GM19238 (cell line): ENCODE results near the gene ZBTB7C.

Experiments
- DNase-seq: peaks from one replicate; pipeline ENCODE4 v3.0.0; 2011; ENCODE audit warnings: low spot score; ENCODE audit not compliant: insufficient read length

Gene ZBTB7C

DNA sequence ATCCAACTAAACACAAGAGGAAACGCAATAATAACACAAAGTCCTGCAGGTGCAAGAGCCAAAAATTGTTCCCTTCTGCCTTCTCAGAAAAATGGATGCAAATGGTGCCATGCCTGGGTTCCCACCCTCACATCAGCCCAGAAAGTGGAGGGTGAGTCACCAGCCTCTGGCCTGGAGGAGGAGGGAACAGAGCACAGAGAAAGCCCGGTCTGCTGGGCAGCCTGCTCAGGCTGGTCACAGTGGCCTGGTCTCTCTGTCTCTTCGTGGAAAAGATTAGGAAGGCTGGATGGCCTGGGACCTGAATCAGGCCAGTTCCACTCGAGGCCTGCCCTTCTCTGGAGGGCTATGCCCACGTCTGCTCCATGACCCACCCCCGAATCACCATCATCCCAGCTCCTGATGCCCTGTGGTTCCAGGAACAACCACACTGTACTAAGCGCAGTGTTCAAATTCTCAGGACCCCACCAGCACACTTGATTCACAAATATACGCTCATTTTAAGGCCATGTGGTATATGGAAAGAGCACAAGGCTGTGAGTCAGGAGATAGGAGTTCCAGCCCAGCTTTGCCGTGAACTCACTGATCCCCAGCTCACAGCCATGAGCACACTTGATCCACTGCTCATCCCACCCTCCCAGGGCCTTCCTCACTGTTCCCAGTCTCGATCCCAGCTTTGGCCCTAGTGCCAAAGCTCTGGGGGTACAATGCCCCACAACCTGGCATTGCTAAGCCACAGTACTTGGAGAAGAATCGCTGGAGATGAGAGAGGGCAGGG is 82.1 kb downstream of the ZBTB7C start:
- DNase-seq: no peak

DNA sequence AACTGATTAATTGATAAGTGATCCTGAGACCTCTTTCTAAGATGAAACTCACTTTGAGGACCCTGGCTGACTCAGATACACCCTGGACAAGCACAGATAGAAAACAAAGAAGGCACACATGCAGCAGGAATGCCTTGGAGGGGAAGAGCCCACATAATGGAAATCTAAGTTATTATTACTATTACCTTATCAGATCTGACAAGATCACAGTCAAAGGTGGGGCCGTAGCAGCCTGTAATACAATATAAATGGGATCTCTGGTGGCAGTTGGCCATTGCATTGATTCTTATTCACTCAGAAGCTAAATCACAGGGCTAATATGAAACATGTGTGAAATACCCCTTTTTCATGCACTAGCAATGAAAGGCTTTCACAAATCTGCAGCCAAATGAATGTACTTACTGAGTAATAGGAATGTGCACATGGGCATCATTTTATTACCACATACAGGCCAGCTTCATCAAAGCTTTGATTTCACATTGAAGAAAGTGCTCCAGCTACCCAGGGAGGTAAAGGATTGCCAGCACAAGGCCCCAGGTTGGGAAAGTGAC is 84.0 kb downstream of the ZBTB7C start:
- DNase-seq: no peak

DNA sequence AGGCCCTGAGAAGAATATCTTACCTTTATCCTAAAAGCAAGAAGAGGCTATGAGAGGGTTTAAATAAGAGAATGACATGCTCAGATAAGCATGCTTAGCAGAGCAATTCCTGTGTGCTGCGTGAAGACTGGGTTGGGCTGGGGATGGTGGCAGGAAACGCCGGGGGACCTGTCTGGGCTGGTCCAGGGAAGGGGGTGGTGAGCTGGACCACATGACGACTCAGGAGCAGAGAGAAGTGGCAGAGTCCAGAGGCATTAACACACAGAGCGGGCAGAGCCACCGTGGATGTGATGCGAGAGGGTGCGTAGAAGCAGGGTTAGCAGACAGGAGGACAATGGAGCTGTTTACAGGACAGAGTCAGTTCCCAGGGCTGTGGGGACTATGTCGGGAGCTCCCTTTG is 84.5 kb downstream of the ZBTB7C start:
- DNase-seq: no peak

DNA sequence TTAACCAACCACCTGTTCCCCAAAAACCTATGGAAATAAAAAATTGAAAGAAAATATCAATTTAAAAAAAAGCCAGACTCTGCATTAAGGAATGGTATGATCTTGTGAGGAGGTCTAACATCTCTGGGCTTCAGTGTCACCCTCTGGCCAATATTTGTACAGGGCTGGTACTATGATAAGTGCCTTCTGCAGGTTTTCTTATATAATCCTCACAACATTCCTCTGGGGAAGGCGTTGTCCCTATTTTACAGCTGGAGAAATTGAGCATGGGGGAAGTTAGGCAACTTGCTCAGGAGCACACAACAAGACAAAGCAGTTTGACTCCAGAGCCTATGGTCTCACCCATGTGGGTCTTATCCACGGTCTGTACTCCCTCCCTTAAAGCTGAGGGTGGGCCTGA is 86.0 kb downstream of the ZBTB7C start:
- no peak for DNase-seq

DNA sequence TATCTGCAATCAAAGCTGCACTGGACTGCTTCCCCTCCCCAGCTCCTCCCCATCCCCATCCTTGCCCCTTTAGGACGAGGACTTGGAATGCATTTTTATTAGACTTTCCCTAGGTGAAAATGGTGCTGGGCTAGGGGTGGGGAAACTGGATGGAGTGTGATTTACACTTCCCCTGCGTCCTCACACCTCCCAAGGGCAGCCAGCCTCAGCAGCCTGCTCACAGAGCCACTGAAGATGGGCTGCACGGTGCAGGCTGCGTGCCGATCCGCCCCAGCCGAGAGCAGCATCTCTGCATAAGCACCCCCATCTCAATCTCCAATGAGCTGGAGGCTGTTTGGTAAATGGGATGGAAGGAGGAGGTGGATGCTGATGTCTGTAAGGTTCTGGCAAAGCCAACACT is 87.6 kb downstream of the ZBTB7C start:
- DNase-seq: no peak

DNA sequence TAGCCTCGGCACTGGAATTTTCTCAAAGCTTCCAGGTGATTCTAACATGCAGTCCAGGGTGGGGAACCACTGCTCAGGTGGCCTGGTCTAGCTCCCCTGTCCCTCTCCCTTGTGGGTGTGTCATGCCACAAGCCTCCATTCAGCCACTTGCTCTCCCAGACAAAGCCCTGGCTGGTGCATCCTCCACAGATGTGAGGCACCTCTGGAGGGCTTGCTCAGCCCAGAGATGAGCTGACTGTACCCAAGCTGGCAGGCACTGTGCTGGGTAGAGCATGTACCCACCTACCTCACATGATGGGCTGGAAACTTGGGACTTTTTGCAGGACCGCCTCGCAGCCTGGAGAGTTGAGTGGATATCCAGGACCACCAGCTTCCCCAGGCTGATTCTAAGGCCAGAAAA is 88.1 kb downstream of the ZBTB7C start:
- DNase-seq: no peak

DNA sequence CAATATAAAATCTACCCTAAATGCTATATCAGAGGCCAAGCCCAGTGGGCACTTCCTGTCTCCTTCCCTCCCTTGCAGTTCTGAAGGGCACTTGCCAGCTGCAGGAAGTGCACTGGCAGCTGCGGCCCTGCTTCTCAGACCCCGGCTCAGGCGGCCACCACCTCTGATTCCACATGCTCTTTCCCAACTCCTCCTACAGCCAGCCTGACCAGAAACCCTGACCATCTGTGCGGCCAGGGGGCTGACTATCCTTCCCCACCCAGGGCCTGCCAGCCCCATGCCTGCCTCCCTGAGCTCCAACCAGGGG is 88.6 kb downstream of the ZBTB7C start:
- no peak for DNase-seq

DNA sequence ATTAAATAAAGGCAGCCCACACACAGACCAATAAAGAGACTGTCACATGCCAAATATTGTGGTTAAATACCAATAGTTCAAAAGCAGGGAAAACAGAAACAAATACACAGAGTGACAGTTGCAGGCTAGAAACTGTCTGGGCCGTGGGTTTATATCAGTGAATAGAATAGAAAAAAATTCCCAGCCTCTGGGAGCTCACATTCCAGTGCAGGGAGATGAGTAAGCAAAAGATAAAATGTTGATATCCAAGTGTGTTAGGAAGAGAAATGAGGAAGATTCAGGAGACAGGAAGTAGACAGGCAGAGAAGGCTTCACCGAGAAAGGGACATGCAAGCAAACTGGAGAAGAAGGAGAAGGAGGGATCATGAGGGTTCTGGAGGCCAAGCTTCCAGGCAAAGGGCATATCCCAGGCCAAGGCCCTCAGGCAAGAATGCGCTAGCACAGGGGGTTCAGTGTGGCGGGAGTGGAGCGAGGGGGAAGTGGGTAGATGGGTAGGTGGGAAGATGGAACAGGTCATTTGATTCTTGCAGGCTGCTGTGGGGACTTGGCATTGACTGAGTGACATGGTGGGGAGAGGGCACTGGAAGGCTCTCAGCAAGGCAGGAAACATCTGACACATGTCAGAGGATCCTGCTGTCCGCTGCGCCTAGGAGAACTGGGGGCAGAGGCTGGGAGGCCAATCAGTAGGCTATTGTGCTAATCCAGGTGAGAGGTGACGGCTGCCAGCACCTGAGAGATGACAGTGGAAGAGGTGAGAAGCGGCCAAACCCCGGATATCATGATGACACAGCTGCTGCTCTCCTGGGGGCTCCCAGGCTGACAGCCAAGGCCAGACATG is 89.2 kb downstream of the ZBTB7C start:
- no peak for DNase-seq

DNA sequence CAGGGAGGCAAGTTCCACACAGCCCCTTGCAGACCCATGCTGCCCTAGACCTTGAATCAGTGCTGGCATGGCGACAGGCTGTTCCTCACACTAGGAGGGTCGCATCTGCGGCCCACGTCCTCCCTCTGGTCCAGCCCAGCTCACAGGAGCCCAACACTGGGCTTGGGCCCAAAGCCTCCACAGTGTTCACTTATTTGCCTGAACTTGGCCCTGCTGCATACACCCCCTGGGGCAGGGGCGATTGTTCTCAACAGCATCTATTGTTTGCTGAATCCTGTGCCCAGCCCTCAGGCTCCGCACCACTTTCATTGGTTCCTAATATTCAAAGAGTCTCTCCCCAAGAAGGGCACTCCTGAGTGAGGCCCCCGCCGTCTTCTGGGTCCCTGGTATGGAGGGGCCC is 90.7 kb downstream of the ZBTB7C start:
- no peak for DNase-seq

DNA sequence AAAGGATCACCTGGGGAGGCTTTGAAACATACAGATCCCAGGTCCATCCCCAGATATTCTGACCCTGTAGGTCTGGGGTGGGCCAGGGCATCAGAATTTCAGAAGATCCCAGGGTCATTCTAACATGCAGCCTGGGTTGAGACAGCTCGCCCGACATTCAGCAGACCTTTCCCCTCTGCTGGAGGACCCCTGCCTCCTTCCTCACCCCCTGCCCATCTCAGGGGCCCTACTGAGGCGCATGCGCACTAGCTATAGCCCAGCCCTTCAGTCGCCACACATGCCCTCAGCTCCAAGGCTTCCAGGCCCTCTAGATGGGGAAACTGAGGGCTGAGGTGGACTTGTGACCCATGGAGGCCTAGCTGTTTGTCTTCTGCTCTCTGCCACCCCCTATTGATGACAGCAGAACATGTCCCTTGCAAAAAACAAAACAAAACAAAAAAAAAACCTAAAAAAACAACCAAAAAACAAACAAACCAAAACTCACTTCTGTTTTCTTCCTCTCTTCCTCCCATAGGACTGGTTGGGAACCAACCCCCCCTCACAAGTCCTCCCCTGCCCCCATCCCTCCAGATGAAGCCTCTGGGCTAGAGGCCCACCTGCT is 91.3 kb downstream of the ZBTB7C start:
- no peak for DNase-seq

DNA sequence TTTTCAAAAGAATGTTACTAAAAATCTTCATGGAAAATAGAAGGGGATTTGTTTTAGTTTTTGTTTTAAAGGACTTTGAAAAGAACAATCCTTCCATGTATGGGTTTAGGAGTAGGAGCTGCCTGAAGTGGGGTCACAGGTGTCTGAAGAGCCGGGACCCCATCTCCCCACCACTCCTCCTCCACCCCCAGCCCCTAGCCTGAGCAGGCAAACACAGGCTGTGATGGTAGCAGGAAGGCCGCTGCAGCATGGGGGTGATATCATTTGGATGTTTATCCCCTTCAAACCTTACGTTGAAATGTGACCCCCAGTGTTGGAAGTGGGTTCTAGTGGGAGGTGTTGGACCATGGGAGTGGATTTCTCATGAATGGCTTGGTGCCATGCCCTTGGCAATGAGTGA is 93.0 kb downstream of the ZBTB7C start:
- no peak for DNase-seq

DNA sequence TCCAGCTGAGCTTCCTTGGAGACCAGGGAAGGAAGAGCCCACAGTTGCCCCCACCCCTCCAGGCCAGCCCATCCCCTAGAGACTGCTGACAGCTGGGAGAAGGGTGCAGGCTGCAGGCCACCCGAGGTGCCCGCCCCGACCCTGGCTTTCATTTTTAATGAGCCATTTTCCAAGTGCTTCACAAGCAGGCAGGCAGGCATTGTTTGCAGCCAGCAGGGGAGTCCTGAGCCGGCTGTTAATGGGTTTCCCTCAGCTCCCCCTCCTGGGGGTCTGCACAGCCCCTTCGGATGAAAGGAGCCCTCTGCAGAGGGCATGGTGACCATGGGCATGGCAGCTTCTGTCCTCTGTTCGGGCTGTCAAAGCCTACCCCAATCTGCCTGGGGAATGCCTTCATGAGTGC is 94.5 kb downstream of the ZBTB7C start:
- no peak for DNase-seq

DNA sequence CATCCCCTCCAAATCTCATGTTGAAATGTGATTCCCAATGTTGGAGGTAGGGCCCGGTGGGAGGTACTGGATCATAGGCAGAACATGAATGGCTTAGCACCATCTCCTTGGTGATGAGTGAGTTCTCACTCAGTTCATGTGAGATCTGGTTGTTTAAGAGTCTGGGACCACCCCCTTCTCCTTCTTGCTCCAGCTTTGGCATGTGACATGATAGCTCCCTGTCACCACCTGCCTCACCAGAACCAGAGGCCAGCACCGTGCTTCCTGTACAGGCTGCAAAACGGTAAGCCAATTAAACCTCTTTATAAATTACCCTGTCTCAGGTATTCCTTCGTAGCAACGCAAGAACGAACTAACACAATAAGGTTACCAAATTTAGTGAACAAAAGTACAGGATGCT is 95.4 kb downstream of the ZBTB7C start:
- DNase-seq: no peak

DNA sequence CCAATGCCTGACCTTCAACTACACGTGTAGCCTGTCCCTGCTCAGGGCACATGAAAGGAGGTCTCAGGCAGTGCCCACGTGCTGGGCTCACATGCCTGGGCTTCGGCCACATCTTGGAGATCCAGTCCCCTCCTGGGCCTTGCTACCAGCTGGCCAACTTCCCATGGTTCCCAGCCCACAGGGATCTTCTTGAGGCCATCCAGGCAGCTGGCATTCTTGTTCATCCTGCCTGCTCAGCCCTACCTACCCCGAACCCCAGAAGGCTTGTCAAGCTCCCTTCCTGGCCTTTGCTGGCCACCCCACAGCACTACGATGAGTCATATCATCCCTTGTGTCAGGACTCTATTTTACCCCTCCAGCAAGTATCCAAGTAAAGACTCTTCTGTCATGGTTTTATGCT is 97.1 kb downstream of the ZBTB7C start:
- DNase-seq: no peak

DNA sequence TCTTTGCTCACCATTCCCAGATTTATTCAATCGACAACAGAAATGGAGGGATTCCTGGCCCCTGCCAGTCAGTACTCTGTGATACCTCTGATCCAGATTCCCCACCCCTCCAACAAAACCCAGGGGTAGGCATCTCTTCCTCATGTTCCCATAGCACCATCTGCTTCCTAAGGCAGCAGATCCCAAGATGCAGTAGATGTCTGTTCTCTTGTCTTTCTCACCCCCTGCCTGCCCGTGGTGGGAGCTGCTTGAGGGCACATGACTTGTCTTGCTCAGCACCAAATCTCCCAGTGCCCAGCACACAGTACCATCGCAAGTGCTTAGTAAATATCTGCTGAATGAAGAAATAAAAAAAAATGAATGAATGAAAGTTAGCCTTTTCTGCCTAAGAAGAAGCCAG is 98.2 kb downstream of the ZBTB7C start:
- DNase-seq: no peak

DNA sequence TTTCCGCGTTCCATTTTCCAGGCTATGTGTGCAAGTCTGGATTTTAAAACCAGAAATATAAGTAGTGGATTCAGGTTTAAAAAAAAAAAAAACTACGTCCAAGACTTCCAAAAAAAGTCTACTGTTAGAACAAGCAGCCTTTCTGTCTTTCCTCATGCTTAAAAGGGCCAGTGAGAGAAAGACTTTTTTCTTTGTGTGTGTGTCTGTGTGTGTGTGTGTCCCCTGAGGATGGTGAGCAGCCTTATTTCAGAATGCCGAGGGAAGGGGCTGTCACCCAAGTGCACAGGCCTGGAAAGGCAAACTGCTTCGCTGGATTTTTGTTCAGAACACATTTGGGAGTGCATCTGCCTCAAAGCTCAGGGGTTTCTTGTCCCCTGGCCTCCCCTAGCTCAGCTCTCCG is 98.8 kb downstream of the ZBTB7C start:
- DNase-seq: no peak

DNA sequence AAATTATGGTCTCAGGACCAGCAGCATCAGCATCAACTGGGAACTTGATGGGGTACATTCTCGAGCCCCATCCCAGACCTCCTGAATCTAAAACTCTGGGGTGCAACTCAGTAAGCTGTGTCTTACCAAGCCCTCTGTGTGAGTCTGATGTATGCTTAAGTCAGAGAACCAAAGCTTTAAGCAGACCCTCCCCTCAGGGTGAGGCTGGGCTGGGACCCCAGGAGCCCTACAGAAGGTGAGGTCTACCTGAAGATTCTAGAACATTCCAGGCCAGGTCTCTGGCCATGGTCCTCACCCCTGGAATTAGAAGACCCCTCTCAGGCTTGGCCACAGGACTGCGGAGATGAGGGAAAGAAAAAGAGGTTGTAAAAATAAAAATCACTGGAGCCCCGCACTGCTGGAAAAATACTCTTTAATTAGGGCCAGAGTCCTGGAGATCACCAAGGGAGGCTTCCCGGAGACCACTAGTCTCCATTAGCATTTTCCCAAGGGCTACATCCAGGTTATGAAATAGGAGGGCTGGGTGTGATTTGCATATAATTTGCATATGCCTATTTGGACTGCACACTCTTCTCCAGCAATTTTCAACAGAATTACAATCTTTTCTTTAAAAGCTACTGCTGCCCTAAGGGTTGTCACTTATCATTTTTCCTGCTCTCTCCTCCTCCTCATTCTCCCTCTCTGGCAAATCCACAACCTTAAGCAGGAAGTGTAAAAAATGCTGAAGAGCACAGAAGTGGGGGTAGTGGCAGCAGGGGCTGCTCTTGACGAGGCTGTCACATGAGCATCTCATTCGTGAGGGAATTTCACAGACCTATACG is 100.2 kb downstream of the ZBTB7C start:
- DNase-seq: no peak

DNA sequence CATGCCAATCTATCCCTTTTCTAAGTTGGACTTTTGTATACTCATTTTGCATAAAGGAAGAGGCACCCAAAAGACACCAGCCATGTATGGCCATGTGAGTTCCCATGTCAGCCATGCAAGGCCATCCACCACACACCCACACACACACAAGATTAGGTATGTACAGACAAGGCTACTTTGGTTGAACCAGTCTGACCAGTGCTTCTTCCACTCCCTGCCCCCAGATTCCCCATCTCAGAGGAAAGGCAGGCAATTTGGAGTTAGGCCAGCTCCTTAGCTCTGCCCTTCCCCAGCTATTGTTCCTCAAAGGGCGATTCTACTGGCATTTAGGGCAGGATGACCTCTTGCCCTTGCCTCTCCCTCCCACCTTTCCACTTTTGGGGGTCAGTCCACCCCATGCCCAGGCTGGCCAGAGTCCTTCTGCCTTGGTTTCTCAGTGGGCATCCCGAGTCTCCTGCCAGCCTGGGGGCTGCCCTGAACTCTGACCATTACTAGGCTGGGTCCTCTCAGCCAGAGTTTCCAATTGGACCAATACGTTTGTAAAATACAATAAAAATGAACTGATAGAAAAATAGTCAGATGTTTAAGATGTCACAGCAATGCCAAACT is 101.1 kb downstream of the ZBTB7C start:
- DNase-seq: no peak

DNA sequence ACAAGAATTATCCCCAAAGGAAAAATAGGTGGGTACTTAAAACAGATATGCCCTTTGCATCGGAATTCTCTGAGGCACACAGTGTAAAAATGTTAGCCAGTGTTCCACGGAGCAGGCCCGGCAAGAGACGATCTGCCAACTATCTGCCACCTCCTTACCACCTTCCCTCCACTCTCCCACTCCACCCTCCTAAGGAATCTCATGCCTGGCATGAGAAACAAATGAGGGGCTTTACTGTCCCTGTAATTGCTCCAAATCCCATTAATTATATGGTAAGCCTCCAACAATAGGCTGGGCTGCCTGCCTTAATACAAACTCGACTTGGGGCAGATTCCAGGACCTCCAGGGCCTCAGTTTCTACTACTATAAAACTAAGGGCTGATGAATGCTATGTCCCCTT is 102.3 kb downstream of the ZBTB7C start:
- no peak for DNase-seq

DNA sequence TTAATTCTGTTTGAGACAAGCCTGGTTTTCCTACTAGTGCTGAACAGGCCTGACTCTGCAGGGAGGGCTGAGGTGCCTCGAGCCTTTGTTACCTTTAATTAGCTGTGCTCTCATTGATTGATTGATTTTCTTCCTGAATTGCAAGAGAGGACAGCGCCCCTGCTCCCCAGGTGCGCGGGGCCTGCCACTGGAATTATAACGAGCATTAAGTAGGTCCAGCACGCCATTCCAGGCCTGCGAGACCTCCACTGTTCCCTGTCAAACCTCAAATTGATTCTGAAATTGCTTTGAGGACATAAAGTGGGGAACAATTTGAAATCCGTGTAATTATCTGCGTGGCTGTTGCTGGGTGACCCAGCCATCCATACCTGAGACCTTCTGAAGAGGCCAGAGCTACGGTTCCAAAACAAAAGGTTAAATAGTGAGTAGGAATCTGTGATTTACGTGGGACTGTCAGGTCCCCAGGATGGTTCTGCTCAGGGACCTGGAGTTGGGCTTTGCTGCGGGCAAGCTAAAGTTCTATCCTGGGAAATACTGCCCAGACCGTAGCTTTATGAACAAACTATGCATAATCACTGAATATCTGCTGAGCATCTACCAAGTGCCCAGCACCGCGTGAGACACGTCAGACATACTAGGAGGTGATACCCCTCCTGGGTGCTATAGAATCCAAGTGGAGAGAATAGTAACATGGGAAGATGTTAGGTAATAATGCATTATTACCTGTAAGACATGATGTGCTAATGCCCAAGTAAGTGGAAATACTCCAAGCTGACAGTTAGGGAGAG is 104.1 kb downstream of the ZBTB7C start:
- no peak for DNase-seq
